Measurements from ENCODE around the gene SERPINB6. TPM values are rescaled to one million over a fixed set of nuclear protein-coding genes. Genes with fewer than 3 reads are reported as not detected.

SERPINB6 gene
- total and polyA plus RNA-seq, 9 of the 15 experiments (the other 6 are each of a cell fraction or from before 2014, with no cell fraction given) = 86.6 to 211 (median 143) TPM

- TF ChIP-seq ZBTB11 (CRISPR knock-in tag; IDR thresholded peaks at IDR 0.05) (no peak; a peak in 1 of 6 replicates), MAX (CRISPR knock-in tag; IDR thresholded peaks at IDR 0.05) (no peak), CBFA2T2 (conservative IDR thresholded peaks at IDR 0.05) (no peak), ERF (CRISPR knock-in tag; IDR thresholded peaks at IDR 0.05) (peak; percentile 20; the same call in 1 of the 2 replicates), ZNF134 (CRISPR knock-in tag; conservative IDR thresholded peaks at IDR 0.05) (no peak), AFF4 (CRISPR knock-in tag; IDR thresholded peaks at IDR 0.05) (no peak; the same call in 1 of the 2 replicates), TRIM24 (IDR thresholded peaks at IDR 0.05) (0 out of 4 replicates have a peak, but pooled peaks of 1 of the 2 experiments have one; percentile 32), ZNF584 (CRISPR knock-in tag; IDR thresholded peaks at IDR 0.05; ENCODE audit: low read depth) (no peak), SNRNP70 (optimal IDR thresholded peaks at IDR 0.05; ENCODE audit: low read depth, low read length) (no peak), ZNF311 (CRISPR knock-in tag; IDR thresholded peaks at IDR 0.05) (0 out of 2 replicates have a peak, but pooled peaks have one; percentile 44), KDM5B (IDR thresholded peaks at IDR 0.05; ENCODE audit: insufficient replicate concordance, low read depth, low read length) (peak; percentile 18), MED1 (CRISPR knock-in tag; IDR thresholded peaks at IDR 0.05; ENCODE audit: borderline replicate concordance) (no peak), NFIC (IDR thresholded peaks at IDR 0.05) (no peak), GTF2A2 (tag; IDR thresholded peaks at IDR 0.05) (0 out of 2 replicates have a peak, but pooled peaks have one; percentile 34), ZNF444 (CRISPR knock-in tag; IDR thresholded peaks at IDR 0.05) (no peak), HOMEZ (CRISPR knock-in tag; IDR thresholded peaks at IDR 0.05) (no peak), BRCA1 (IDR thresholded peaks at IDR 0.05) (no peak), BRCA1 (CRISPR knock-in tag; IDR thresholded peaks at IDR 0.05) (no peak)
Observed at GRCh38 chr6:2989332-2990247, 18.2 kb upstream of the SERPINB6 start (continued).

All from K562 (cell line).